ENCODE data around the gene ARL2BP. TPM values are rescaled to one million over a fixed set of nuclear protein-coding genes. Genes with fewer than 3 reads are reported as not detected.

The ARL2BP gene
- total and polyA plus RNA-seq, 2 of the 13 experiments (the other 11 are each of a cell fraction or from before 2014, with no cell fraction given): 64.3 to 67.6 TPM

- TF ChIP-seq DRAP1 (CRISPR knock-in tag; IDR thresholded peaks at IDR 0.05): peak; percentile 54; the same call in 1 of the 2 replicates
- no peak for TF ChIP-seq FOXM1 (CRISPR knock-in tag; IDR thresholded peaks at IDR 0.05)
- no peak for TF ChIP-seq DDIT3 (CRISPR knock-in tag; IDR thresholded peaks at IDR 0.05)
- TF ChIP-seq GFI1 (CRISPR knock-in tag; IDR thresholded peaks at IDR 0.05; ENCODE audit: borderline replicate concordance): peak; percentile 89
- TF ChIP-seq MXD3 (CRISPR knock-in tag; IDR thresholded peaks at IDR 0.05): peak; percentile 98
- TF ChIP-seq SSRP1 (CRISPR knock-in tag; IDR thresholded peaks at IDR 0.05): no peak
- TF ChIP-seq ZBTB8A (CRISPR knock-in tag; IDR thresholded peaks at IDR 0.05; ENCODE audit: borderline replicate concordance, low read depth): no peak; the same call in 1 of the 2 replicates
- TF ChIP-seq ZNF850 (CRISPR knock-in tag; conservative IDR thresholded peaks at IDR 0.05): no peak
- peak; percentile 42 for TF ChIP-seq RARA (CRISPR knock-in tag; IDR thresholded peaks at IDR 0.05)
- TF ChIP-seq BCLAF1 (IDR thresholded peaks at IDR 0.05): no peak
- TF ChIP-seq TRIM24 (CRISPR knock-in tag; IDR thresholded peaks at IDR 0.05): no peak
- no peak; the same call in 1 of the 2 replicates for TF ChIP-seq GPN1 (CRISPR knock-in tag; IDR thresholded peaks at IDR 0.05; ENCODE audit: borderline replicate concordance)
- TF ChIP-seq ZNF75D (CRISPR knock-in tag; IDR thresholded peaks at IDR 0.05; ENCODE audit: borderline replicate concordance): peak; percentile 98
- peak; percentile 96; the same call in 1 of the 2 replicates for TF ChIP-seq ZNF543 (CRISPR knock-in tag; IDR thresholded peaks at IDR 0.05)
- no peak for TF ChIP-seq RARG (CRISPR knock-in tag; IDR thresholded peaks at IDR 0.05; ENCODE audit: low read depth)
- TF ChIP-seq FOXJ3 (CRISPR knock-in tag; IDR thresholded peaks at IDR 0.05; ENCODE audit: borderline replicate concordance): no peak
- TF ChIP-seq ZBTB37 (CRISPR knock-in tag; IDR thresholded peaks at IDR 0.05): no peak
- TF ChIP-seq SOX5 (CRISPR knock-in tag; IDR thresholded peaks at IDR 0.05; ENCODE audit: borderline replicate concordance): peak; percentile 33; the same call in 1 of the 2 replicates
- peak; percentile 97 for TF ChIP-seq ARHGAP35 (CRISPR knock-in tag; IDR thresholded peaks at IDR 0.05; ENCODE audit: borderline replicate concordance)
- no peak for TF ChIP-seq PAF1 (CRISPR knock-in tag; IDR thresholded peaks at IDR 0.05)
- peak; percentile 68 for TF ChIP-seq ZNF792 (CRISPR knock-in tag; IDR thresholded peaks at IDR 0.05)
- TF ChIP-seq ZNF761 (CRISPR knock-in tag; conservative IDR thresholded peaks at IDR 0.05): peak; percentile 75; the same call in 1 of the 2 replicates
- TF ChIP-seq ZNF124 (CRISPR knock-in tag; IDR thresholded peaks at IDR 0.05): 0 out of 2 replicates have a peak, but pooled peaks have one; percentile 65
- peak; percentile 99 for TF ChIP-seq ZNF547 (CRISPR knock-in tag; IDR thresholded peaks at IDR 0.05)
- no peak for TF ChIP-seq TRIM22 (IDR thresholded peaks at IDR 0.05)
Measured at GRCh38 chr16:57284209-57284951, 39.3 kb downstream of the ARL2BP start, which contains the start of gene PLLP (continued).
